Measurements from ENCODE around the gene DNMBP.
A peak's percentile ranks its signal among the peaks of the same experiment; 100 is the strongest.
"Not testable (repeated sequence)": the region's sequence is repeated elsewhere in the genome, so short reads cannot be mapped to it uniquely, and the experiment has no call there.

DNMBP gene

DNA sequence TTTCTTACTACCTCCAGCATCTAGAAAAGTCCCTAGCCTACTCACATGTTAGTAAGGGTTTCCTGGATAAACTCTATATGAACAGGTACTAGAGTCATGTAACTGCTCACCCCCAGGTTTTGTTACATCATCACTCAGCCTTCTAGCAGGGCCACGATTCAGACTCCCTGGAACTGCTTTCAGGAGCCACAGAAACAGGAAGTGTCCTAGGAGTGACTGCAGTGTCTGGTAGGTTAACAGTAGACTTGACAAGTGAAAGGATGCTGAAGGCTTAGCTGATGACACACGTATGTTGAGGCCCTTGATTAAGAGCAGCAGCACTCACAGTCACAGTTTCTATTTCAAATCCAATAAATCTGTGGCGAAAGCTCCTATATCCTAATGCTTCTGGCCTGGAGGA is 101.2 kb downstream of the DNMBP start:
- no peak for DNase-seq

DNA sequence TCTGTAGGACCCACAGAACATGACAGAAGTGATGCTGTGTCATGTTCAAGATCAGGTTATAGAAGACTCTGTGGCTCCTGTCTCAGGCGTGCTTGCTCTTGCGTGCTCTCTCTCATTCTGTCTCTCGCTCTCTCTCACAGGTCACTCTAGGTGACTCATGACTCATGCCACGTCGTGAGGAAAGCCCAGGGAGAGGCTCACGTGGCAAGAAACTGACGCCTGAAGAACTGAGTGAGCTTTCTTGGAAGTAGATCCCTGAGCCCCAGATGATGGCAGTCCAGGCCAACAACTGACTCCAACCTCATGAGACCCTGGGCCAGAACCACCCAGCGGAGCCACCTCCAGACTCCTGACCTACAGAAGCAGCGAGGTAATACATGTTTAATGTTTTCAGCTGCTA is 103.3 kb downstream of the DNMBP start:
- DNase-seq = no peak

GRCh38 chr10:99905971-99906370 is 103.8 kb downstream of the DNMBP start:
- no peak for DNase-seq

DNA sequence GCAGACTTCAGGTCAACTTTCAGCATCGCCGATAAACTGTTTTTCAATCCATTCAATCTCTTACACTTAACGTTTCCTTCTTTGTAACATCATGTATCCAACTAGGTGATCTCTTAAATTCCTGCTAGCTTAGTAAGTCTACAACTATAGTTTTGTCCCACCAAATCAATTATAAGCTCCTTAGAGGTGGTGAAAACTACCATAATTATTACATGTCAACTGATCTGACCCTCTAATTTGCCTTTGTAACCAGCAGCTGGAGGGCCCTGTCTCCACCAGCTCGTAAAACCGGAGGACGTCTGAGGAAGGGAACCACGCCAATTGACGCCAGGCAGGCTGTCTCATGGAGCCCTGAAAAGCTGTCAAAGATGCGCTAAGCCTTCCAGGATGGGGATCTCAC is 113.9 kb downstream of the DNMBP start:
- DNase-seq = no peak

DNA sequence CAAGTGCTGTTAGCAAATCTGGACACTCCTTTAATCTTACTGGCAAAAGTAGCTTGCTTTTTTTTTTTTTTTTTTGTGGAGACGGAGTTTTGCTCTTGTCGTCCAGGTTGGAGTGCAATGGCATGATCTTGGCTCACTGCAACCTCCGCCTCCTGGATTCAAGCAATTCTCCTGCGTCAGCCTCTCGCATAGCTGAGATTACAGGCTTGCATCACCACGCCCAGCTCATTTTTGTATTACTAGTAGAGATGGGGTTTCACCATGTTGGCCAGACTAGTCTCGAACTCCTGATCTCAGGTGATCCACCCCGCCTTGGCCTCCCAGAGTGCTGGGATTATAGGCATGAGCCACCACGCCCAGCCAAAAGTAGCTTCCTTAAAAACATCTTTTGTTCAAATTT is 114.7 kb downstream of the DNMBP start:
- not testable (repeated sequence) for DNase-seq

- DNase-seq = no peak
Observed at GRCh38 chr10:99894613-99895012, 115.1 kb downstream of the DNMBP start.

- no peak for DNase-seq
Observed at GRCh38 chr10:99888622-99889021, 121.1 kb downstream of the DNMBP start.

DNA sequence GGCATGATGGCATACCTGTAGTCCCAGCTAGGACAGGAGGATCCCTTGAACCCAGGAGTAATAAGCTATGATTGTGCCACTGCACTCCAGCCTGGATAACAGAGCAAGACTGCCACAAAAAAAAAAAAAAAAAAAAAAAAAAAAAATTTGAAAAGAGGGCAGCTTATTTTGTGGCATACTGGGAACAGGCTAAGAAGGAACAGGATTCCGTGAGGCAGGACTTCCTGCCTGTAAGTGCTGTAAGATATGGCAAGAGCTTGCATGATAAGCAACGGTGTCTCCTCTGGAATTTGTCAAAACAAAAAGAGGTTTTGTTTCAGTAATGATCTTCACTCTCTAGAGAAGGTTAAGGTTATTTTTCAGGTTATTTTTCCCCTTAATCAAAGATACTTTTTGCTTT is 126.2 kb downstream of the DNMBP start:
- no peak for DNase-seq

GRCh38 chr10:99881371-99881770 is 128.4 kb downstream of the DNMBP start:
- DNase-seq = no peak

GRCh38 chr10:99880080-99880835 is 129.5 kb downstream of the DNMBP start:
- DNase-seq = no peak

GRCh38 chr10:99875473-99875872 is 134.3 kb downstream of the DNMBP start:
- DNase-seq = no peak

- no peak for DNase-seq
Observed at GRCh38 chr10:99874341-99875085, 135.2 kb downstream of the DNMBP start.

GRCh38 chr10:99873846-99874245 is 135.9 kb downstream of the DNMBP start:
- no peak for DNase-seq

- DNase-seq = no peak
Observed at GRCh38 chr10:99872367-99873162, 137.2 kb downstream of the DNMBP start.

GRCh38 chr10:99870123-99870730 is 139.5 kb downstream of the DNMBP start:
- DNase-seq = peak; percentile 74

- DNase-seq = no peak
Observed at GRCh38 chr10:99869581-99870122, 140.1 kb downstream of the DNMBP start.

DNA sequence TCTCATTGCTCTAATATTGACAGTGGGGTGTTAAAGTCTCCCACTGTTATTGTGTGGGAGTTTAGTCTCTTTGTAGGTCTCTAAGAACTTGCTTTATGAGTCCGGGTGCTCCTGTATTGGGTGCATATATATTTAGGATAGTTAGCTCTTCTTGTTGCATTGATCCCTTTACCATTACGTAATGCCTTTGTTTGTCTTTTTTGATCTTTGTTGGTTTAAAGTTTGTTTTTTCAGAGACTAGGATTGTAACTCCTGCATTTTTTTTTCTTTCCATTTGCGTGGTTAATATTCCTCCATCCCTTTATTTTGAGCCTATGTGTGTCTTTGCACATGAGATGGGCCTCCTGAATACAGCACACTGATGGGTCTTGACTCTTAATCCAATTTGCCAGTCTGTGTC is 142.5 kb downstream of the DNMBP start:
- DNase-seq = not testable (repeated sequence)

DNA sequence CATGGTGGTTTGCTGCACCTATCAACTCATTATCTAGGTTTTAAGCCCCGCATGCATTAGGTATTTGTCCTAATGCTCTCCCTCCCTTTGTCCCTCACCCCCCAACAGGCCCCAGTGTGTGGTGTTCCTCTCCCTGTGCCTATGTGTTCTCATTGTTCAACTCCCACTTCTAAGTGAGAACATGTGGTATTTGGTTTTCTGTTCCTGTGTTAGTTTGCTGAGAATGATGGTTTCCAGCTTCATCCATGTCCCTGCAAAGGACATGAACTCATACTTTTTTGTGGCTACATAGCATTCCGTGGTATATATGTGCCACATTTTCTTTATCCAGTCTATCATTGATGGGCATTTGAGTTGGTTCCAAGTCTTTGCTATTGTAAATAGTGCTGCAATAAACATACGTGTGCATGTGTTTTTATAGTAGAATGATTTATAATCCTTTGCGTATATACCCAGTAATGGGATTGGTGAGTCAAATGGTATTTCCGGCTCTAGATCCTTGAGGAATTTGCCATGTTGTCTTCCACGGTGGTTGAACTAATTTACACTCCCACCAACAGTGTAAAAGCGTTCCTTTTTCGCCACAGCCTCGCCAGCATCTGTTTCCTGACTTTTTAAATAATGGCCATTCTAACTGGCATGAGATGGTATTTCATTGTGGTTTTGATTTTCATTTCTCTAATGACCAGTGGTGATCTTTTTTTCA is 146.1 kb downstream of the DNMBP start:
- not testable (repeated sequence) for DNase-seq

DNA sequence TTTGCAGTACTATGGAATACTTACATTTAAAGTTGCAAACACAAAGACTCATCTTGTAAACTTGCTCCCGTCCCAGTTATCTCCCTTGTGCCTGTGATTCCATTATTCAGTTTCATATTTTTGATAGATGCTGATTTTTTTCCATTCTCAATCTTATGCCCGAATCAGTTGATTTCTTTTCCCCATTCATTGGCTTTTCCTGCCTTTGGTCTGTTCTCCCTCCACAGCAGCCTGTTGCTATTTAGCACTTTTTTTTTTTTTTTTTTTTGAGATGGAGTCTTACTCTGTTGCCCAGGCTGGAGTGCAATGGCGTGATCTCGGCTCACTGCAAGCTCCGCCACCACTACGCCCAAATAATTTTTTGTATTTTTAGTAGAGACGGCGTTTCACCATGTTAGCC is 149.3 kb downstream of the DNMBP start:
- DNase-seq = no peak

DNA sequence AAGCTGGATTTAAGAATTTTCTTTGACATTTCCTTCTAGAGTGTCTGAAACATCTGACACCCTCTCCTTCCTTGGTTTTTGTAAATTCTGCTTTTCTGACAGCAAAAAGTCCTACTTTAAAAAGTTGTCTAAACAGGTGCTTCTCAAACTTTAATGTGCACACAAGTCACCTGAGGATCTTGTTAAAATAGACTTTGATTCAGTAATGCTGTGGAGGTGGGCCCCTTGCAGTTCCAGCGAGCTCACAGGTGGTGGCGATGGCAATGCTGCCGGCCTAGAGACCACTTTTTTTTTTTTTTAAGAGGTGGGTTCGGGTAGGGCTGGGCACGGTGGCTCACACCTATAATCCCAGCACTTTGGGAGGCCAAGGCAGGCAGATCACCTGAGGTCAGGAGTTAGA is 150.2 kb downstream of the DNMBP start:
- no peak for DNase-seq

DNA sequence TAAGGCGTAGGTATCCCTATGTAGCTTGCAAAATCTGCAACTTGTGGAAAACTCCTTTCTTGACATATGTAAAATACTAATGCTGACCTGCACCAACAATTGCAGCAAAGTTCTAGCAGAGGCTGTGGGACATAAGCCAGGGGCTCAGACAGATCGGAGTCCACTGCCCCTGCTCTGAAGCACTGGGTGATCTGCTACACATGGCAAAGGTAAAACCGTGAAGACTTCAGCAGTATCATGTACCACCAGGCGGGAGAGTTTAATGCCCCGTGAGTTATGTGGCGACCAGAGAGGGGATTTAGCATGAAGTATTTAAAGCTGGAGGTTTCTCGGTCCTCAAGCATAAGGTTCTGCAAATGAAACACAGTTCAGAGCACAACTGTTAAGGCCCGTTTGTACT is 150.9 kb downstream of the DNMBP start:
- no peak for DNase-seq

DNA sequence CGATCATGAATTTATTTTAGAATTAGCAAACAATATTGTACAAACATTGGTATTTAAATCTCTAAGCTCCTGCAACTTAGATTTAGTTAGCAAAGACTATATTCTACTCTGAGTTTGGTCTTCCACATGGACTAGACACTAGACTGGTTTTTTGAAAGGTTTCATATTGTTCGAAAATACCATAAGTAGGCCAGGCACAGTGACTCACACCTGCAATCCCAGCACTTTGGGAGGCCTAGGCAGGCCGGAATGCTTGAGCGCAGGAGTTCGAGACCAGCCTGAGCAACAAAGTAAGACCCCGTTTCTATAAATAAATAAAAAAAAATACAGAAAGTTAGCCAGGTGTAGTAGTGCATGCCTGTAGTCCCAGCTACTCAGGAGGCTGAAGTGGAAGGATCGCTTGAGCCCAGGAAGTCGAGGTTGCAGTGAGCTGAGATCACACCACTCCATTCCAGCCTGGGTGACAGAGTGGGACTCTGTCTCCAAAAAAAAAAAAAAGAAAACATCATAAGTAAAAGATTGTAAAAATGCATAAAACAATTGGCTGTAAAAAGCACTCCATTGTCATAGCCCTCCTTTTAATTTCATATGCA is 154.2 kb downstream of the DNMBP start:
- DNase-seq = no peak
